Globus pallidus (tissue), 1 donor: Measurements from ENCODE around the gene GNG7.
"Not testable (repeated sequence)": the region's sequence is repeated elsewhere in the genome, so short reads cannot be mapped to it uniquely, and the experiment has no call there.

Experiments
- DNase-seq: peaks from one replicate; pipeline ENCODE4 v3.0.0-alpha.2; 2015; ENCODE audit warnings: low spot score

GNG7 gene

DNA sequence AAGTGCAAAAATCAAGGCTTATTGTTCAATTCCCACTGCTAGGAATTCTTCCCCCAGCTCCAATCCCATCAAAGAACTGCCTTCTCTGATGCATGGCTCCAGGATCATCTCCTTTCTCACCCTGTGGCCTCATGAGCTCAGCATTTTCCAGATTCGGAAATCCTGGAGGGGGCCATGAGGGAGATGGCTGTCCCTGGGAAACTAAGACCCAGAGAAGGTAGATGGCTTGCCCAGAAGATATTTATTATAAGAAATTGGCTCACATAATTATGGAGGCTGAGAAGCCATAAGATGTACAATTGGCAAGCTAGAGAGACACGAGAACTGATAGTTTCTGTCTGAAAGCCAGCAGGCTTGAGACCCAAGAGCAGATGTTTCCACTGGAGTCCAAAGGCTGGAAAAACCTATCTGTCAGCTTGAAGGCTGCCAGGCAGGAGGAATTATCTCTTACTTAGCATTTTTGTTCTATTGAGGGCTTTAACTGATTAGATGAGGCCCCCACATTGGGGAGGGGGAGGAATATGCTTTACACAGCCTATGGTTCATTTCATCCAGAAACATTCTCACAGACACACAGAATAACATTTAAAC is 168.0 kb downstream of the GNG7 start:
- no peak for DNase-seq

DNA sequence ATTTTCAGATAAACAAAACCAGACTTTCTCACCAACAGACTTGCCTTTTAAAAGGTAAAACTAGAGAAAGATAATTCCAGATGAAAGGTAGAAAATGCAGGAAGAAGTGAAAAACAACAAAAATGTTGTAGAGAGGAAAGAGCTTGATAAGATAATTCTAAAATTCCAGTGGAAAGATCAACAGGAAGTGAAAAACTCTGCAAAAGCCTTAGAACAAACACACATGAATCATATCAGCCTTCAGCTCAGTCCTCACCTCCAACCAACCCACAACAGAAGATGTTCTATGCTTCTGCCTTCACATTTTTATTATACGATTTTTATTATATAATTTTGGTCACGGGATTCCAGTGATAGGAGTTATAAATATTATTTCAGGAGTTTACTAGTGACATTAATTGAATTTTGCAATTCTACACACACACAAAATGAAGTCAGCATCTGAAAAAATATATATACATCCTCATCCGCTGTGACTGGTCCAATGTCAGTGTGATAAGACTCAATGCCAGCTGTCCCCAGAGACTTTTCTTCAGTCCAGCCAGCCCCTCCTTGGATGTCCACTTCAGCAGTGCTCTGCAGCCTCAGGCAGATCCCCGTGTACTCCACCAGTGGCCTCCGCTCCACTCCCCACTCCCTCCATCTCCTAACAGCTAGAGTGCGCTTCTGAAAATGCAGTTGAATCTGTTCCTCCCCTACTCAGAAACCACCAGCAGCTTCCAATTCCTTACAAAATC is 168.6 kb downstream of the GNG7 start:
- no peak for DNase-seq

DNA sequence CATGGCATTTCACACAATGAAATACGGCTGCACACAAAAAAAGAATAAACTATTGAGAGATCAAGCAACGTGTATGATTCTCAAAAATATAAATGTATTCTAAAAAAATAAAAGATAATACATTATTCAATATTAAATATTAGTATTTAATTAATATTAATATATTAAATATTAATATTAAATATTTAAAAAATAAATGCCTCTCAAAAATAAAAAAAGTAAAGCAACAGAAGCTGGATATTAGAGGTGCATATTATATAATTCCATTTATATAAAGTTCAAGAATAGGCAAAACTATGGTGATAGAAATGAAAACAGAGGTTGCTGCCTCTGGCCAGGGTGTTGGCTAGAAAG is 169.4 kb downstream of the GNG7 start:
- DNase-seq = no peak

DNA sequence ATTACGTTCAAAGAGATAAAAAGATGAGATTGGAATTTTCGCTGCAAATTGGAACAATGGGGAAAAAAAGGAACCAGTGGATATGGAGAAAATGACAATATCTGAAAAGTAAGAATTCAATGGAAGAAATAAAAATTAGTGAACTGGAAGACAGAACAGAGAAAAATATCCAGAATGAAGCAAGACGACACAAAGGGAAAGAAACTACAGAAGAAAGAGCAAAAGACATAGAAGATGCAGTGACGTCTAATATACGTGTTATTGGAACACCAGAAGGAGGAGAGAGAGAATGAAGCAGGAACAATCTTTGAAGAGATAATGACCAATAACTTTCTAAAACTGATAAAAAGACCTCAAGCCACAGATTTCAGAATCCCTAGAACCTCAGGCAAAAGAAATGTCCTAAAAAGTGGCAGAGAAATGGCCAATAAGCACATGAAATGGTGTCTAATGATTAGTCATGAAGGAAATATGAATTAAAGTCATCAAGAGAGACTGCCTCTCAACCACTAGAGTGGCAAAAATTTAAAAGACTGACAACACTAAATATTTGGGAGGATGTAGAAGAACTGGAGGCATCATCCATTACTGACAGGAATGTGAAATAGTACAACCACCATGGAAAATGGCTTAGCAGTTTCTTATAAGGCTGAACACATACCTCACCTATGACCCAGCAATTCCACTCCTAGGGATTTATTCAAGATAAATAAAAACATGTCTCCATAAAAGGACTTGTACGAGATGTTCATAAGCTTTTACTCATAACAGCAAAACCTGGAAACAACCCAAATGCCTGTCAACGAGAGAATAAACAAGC is 170.0 kb downstream of the GNG7 start:
- DNase-seq = no peak

DNA sequence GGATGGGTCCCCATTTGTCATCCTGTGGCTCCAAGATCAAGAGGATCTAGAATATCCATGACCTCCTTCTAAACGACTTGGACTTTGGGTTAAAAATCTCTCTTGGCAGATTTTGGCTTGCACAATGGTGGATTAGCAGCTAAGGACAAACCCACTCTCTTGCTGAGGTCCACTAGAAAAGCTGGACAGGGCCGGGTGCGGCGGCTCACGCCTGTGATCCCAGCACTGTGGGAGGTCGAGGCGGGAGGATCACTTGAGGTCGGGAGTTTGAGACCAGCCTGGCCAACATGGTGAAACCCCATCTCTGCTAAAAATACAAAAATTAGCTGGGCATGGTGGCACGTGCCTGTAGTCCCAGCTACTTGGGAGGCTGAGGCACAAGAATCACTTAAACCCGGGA is 172.6 kb downstream of the GNG7 start:
- not testable (repeated sequence) for DNase-seq

DNA sequence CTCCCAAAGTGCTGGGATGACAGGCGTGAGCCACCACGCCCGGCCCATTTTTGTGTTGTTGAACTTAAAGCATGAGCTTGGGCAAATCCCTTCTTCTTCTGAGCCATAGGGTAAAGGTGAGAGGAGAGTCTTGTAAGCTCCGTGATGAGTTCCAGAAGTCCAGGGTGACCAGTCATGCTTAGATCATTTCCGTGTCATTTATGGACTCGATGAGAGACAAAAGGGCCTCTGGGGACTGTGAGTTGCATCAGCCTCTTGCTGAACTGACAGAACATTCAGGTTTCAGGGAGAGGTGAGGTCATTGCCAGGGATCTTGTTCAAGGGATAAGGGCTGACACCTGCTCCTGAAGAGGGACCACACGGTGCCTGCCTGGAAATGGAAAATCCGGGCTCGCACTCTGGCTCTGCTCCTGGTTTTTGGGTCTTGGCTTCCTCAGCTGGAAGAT is 173.0 kb downstream of the GNG7 start:
- no peak for DNase-seq

DNA sequence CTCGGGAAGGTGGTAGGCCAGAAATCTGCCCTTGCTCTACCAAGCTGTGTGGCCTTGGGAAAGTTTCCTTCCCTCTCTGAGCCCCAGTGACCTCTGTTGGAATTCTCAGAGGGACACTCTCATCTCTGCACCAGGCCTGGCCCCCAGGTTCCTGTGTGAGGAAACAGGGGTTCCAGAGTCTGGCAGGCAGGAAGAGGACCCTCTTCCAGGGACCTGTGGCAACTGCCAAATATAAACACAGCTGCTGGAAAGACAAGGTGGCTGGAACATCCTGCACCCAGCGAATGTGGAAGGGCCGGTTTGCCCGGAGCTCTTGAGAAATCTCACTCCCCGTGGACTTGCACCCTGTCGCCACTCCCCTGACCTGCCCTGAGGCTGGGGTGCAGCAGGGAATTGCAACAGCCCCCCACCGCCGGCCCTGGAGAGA is 173.8 kb downstream of the GNG7 start:
- no peak for DNase-seq

DNA sequence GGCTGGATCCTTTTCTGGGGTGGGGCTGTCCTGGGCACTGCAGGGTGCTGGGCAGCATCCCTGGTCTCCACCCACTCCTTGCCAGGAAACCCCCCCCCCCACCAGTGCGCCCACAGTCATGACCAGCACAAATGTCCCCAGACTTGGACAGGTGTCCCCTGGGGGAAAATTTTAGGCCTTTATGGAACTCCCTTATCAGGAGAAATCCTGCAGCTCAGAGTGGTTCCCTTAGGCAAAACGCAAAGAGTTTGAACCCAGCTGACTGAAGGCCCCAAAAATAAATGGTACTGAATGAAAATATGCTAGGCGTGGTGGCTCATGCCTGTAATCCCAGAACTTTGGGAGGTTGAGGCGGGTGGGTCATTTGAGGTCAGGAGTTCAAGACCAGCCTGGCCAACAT is 174.8 kb downstream of the GNG7 start:
- no peak for DNase-seq

DNA sequence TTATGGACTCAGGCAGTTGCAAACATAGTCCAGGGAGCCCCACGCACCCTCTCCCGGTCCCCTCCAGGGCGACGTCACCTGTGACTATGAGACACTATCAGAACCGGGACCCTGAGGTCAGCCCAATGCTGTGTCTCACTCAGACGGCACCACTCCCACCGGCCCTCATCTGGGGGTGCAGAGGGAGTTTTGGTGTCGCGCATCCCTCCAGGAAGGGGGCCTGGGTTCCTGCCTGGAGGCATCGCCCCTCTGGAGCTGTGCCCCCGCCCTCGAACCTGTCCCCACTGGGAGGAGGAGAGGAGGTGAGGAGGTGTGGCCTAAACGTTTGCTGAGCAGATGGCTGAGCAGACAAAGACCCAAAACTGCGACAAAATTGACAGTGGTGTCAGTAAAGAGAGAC is 175.3 kb downstream of the GNG7 start:
- no peak for DNase-seq

DNA sequence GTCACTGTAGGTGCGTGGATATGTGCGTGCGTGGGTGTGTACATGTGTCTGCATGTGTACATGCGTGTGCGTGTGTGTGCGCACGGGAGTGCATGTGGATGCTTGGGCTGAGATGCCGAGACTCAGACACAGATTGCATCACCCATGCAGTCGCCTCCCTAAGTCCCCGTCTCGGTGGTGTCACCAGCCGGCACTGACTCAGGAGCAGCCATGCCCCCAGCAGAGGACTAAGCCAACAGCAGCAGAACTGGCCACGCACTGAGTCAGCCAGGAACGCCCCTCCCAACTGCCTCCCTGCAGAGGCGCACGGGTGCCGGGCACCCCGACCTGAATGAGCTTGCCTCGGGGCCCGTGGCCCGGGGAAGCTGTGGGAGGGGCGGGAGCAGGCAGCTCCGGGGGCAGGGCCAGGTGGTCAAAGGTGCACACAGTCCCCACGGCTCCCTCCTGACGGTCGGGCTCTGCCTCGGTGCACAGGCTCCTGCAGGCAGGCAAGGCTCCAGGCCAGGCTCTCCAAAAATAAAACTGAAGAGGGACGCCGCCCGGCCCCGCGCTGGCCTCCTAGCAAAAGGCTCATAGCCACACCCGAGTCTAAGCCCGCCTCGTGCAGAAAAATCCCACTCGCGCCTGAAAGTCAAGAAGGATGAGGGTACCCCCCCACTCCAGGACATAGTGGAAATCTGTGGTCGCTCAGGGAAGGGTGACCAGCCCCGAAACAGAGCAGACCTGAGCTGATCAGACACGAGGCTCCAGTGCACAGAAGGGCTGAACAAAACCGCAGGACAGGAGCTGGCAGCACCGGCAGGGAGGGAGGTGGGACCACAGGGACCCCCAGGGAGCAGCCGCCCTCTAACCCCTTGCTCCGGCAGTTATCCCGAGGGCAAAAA is 177.4 kb downstream of the GNG7 start:
- no peak for DNase-seq

DNA sequence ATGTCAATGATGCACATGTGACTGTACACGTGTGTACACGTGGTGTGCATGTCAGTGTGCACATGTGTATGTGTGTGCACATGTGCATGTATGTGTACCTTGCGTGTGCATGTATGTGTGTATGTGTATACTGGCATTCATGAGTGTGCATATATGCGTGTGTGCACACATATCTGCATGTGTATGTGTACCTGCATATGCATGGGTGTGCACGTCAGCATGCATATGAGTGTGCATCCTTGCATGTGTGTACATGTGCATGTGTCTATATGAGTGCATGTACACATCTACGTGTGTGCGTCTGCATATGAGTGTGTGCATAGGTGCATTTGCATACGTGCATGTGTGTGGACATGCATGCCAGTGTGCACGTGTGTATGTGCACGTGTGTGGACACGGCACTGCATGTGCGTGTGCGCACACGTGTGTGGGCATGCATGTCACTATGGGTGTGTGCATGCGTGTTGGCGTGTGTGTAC is 178.1 kb downstream of the GNG7 start:
- no peak for DNase-seq

DNA sequence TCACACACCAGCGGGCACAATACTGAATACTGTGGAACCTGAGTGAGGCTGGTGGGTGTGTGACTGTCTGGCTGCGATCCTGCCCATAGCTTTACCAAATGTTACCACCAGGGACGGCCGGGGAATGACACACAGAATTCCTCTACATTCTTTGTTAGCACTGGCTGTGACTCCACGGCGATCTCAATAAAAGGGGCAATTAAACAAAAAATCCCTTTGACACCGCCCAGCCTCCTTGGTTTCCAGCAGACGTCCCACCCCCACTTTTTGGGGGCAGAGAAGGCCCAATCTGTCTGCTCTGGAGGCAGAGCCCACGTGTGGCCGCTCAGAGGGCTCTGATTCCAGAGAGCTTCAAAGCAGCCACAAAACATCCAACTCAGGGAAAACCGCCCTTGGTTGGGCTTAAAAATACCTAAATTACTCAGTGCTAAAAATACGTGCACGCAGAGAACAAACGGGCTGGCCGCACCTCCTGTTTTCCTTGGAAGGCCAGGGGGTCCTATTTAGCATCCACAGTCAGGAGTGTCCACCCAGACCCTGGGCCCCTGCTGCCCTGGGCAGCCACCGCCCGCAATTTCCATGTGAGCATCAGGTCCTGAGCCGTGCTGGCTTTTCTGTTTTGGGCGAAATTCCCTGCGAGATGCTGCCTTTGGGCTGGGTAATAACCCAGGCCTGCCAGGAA is 178.7 kb downstream of the GNG7 start:
- DNase-seq = no peak

DNA sequence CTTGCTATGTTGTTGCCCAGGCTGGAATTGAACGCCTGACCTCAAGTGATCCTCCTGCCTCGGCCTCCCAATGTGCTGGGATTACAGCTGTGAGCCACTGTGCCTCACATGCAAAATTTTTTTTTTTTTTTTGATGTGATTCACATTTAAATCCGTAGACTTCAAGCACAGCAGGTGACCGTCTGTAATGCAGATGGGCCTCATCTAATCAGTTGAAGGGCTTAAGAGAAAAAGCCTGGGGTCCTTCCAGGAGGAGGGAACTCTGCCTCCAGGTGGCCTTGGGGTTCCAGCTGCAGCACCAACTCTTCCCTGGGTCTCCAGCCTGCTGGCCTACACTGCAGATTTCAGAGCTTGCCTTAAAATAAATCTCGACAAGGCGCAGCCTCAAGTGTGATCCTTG is 183.0 kb downstream of the GNG7 start:
- DNase-seq = no peak

DNA sequence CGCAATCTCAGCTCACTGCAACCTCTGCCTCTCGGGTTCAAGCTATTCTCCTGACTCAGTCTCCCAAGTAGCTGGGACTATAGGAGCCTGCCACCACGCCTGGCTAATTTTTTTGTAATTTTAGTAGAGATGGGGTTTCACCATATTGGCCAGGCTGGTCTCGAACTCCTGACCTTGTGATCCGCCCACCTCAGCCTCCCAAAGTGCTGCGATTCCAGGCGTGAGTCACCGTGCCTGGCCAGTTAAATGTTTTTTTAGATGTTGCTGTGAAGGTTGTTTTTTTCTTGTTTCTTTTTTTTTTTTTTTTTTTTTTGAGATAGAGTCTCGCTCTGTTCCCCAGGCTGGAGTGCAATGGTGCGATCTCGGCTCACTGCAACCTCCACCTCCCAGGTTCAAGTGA is 183.6 kb downstream of the GNG7 start:
- DNase-seq = not testable (repeated sequence)

DNA sequence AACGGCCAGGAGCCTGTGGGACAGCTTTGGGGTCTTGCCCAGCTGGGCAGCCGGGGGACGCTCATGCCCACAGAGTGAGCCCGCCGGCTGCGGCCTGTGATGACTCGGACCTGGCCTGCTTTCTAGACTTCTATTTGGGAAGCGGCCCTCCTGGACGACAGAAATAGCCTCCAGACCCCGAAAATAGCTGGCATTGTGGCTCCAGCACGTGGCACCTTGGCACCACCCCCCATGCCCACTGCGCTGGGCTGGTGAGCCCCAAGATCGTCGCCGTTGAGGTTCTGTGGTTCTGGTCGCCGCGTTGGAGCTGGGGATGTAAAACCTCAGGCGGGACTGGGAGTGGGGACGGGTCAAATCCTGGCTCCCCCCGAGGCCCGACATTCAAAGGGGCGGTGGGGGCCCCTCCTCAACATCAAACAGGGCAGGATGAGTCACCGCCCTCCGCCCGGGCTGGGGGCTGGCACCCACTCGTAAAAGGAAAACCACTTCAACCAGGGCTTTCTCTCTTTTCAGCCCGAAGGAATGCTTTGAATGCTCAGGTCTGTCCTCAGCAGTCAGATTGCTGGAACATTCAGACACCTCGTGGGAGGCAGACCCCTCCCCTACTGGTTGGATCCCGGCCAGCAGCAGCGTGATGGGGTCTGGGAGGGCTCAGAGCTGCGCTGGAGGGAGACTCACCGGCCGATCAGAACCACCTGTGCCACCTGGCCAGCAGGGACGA is 184.5 kb downstream of the GNG7 start:
- DNase-seq = no peak

DNA sequence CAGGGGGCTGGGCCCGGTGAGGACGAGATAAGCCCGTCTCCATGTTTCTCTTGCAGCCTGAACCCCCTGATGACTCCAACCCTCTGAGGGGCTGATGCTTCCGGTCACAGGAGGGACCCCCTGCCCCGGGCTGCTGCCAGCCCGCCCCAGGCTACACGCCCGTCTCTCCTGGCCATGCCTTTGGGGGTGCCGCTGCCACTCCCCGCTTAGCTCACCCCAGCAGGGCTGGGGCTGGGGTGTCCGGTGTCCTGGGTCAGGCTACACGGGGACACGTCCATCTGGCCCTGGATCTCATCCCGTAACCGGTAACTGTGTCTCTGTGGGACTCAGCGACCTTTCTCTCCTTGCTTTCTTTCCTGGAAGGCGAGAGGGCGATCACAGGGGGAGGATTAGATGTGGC is 185.8 kb downstream of the GNG7 start:
- no peak for DNase-seq

DNA sequence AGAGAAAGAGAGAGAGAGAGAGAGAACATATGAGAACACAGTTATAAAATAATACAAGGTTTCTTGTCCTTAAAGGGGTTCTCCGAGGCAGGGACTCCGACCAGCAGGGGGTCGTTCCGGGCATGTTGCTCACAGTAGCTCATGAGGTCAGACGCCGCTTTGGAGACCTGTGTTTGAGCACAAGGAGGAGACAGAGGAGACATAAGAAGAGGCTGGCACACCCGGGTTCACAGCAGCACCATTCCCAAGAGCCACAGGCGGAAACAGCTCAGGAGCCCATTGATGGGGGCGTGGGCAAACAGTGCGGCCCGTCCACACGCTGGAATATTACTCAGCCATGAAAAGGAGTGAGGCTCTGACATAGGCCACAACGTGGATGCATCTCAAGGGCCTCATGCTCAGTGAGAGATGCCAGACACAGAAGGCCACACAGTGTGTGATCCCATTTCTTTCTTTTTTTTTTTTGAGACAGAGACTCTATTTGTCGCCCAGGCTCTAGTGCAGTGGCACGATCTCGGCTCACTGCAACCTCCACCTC is 187.4 kb downstream of the GNG7 start:
- DNase-seq = no peak

DNA sequence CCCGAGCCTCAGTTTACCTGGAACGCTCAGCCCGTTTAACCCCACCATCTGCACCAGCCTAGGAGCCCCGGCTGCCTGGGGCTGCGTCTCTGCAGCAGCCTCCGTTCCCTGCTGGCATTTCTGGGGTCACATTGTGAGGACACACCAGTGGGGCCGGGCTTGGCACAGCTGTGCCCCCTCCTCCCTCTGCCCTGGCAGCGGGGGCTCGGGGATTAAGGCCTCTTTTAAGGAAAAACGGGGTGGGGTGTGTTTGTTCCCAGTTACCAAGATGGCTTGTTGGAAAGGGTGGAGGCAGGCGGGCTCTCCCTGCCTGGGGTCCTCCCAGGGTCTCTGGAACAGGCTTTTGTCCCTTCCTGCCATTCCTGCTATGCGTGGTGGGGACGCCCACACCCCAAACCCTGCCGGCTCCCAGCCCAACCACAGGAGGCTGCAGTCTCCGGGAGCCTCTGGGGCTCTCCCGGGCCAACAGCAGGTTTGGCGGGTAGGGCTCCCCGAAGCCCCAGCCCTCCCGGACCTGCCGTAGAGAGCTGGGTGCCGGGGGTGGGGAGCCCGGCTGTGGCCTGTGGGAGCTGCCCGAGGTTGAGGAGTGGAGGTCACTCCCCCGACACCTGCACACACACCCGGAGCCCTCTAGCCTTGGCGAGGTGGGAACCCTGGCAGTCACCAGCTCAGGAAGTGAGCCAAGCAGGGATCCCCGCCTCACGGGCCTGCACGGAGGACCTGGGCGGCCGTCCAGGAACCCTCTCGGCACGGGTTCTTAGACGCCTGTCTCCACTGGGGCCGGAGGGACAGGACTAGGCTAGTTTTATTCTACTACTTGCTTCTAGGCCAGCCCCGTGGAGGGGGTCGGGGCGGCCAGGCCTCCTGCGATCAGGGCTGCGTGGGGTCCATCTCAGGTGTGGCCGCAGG is 189.7 kb downstream of the GNG7 start:
- DNase-seq = no peak

DNA sequence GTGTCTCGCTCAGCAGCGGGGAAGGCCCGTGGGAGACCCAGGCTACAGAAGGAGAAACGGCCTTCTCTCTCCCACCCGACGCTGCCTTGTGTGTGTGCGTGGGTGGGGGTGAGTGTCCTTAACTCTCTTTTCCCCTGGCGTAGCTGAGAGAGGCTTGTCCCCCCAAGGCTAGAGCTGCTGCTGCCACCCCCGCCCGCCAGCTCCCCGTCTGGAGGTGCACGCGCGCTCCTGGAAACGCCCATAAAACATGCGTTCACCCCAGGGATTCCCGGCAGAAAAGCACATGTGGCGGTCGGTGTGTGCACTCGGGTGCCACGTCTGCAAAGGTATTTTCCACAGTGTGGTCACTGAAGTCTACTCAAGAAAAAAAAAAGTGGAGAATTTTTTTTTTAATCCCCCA is 190.5 kb downstream of the GNG7 start:
- DNase-seq = no peak
